Liver (tissue), 9 donors: ENCODE data around the gene C16orf92. TPM values are rescaled to one million over a fixed set of nuclear protein-coding genes. Genes with fewer than 3 reads are reported as not detected.

ENCODE experiments used
- DNase-seq: peaks from one replicate; pipeline ENCODE4 v3.0.0-alpha.2; 2017; ENCODE audit warnings: low spot score
- H3K27ac ChIP-seq, 2 donors: one replicate each; pipeline ENCODE4 v1.7.0; 2013; ENCODE audit warnings: inconsistent platforms in 2 of 2, low read length in 2 of 2, control low read depth in 1 of 2, low read depth in 1 of 2, mild to moderate bottlenecking in 1 of 2
- H3K27me3 ChIP-seq, 4 donors: one replicate each; pipeline versions ENCODE4 v1.6.1 to v1.7.0; 2013; ENCODE audit warnings: low read length in 3 of 4, inconsistent platforms in 1 of 4, mild to moderate bottlenecking in 1 of 4, moderate library complexity in 1 of 4; ENCODE audit not compliant: control insufficient read depth in 4 of 4, insufficient read depth in 4 of 4
- H3K36me3 ChIP-seq, 4 donors: one replicate each; pipeline versions ENCODE4 v1.6.1 to v1.7.0; 2013; ENCODE audit warnings: low read length in 3 of 4, mild to moderate bottlenecking in 3 of 4, low read depth in 1 of 4, moderate library complexity in 1 of 4; ENCODE audit not compliant: control insufficient read depth in 4 of 4, insufficient read depth in 3 of 4
- H3K4me1 ChIP-seq, 4 donors: one replicate each; pipeline versions ENCODE4 v1.6.1 to v1.7.0; 2013; ENCODE audit warnings: low read length in 3 of 4, mild to moderate bottlenecking in 3 of 4, moderate library complexity in 1 of 4; ENCODE audit not compliant: control insufficient read depth in 4 of 4, insufficient read depth in 4 of 4
- H3K4me3 ChIP-seq, 3 donors: one replicate each; pipeline versions ENCODE4 v1.6.1 to v1.7.0; 2013; ENCODE audit warnings: low read length in 3 of 3, control low read depth in 1 of 3, low read depth in 1 of 3, mild to moderate bottlenecking in 1 of 3
- H3K9ac ChIP-seq, 2 donors: one replicate each; pipeline ENCODE4 v1.7.0; 2013; ENCODE audit warnings: low read length in 2 of 2, mild to moderate bottlenecking in 2 of 2, moderate library complexity in 2 of 2, control low read depth in 1 of 2, low read depth in 1 of 2
- H3K9me3 ChIP-seq, 4 donors: one replicate each; pipeline versions ENCODE4 v1.6.1 to v1.7.0; 2013; ENCODE audit warnings: low read length in 3 of 4; ENCODE audit not compliant: control insufficient read depth in 4 of 4
- EGR1 ChIP-seq, 2 donors: IDR thresholded peaks; 2 replicates each; pipeline ENCODE4 v1.6.1; 2016 to 2018; ENCODE audit warnings: antibody characterized with exemption in 2 of 2, low read depth in 2 of 2
- FOXA1 ChIP-seq: IDR thresholded peaks from 2 replicates; pipeline ENCODE4 v1.6.1; 2016; ENCODE audit warnings: antibody characterized with exemption
- HNF4A ChIP-seq, 2 donors: conservative IDR thresholded peaks; 2 replicates each; pipeline ENCODE4 v1.6.1; 2016; ENCODE audit warnings: antibody characterized with exemption in 2 of 2, mild to moderate bottlenecking in 2 of 2
- JUND ChIP-seq, 2 donors: IDR thresholded peaks; 2 replicates each; pipeline ENCODE4 v1.6.1; 2016; ENCODE audit warnings: antibody characterized with exemption in 2 of 2
- MAX ChIP-seq: IDR thresholded peaks from 2 replicates; pipeline ENCODE4 v1.6.1; 2016; ENCODE audit warnings: antibody characterized with exemption
- NR2F2 ChIP-seq: IDR thresholded peaks from 2 replicates; pipeline ENCODE4 v1.6.1; 2016; ENCODE audit warnings: antibody characterized with exemption
- REST ChIP-seq: IDR thresholded peaks from 2 replicates; pipeline ENCODE4 v1.6.1; 2016; ENCODE audit warnings: antibody characterized with exemption, mild to moderate bottlenecking
- RXRA ChIP-seq, 2 donors: IDR thresholded peaks; 2 replicates each; pipeline ENCODE4 v1.6.1; 2017 to 2018; ENCODE audit warnings: antibody characterized with exemption in 2 of 2, mild to moderate bottlenecking in 1 of 2
- TAF1 ChIP-seq: conservative IDR thresholded peaks from 2 replicates; pipeline ENCODE4 v1.6.1; 2016; ENCODE audit warnings: antibody characterized with exemption, mild to moderate bottlenecking
- ZBTB33 ChIP-seq: IDR thresholded peaks from 2 replicates; pipeline ENCODE4 v1.6.1; 2016; ENCODE audit warnings: antibody characterized with exemption
- WGBS: extraction: QIAGEN DNeasy Blood & Tissue Kit; methylation state at CpG from one replicate; pipeline ENCODE4 v1.1.7; 2013; 5-methylcytosine and 5-hydroxymethylcytosine counted together
- polyA plus RNA-seq, 2 donors: library from polyadenylated mRNA; stranded (reverse) in 1 of 2; unstranded in 1 of 2; fragments of 200-250 nt in 1 of 2; fragments of >200 nt in 1 of 2; fragmentation: Nextera tagmentation in 1 of 2; extraction: Ambion mirVana in 1 of 2; gene quantifications; one replicate each; pipeline versions ENCODE4 v1.2.1 to v1.2.3, GENCODE V29; 2013 to 2015
- total RNA-seq, 2 donors: library from RNA; depleted of rRNA; stranded (reverse); fragments of >200 nt; gene quantifications; one replicate each; pipeline ENCODE4 v1.2.3, GENCODE V29; 2014
- donor health status: healthy.
- donor health status: healthy.
- donor health status: healthy.
- donor health status: healthy.
- donor health status: healthy.

C16orf92 gene
- total and polyA plus RNA-seq, 4 donors, result not detected

- WGBS, result 52% methylated on average over 13 of the region's 13 CpGs
- H3K9me3 ChIP-seq, result no peaks in the 10 kb centered on the region
- no peak overlapping the region for H3K9ac ChIP-seq
- peaks cover 0 to 2% (median under 1%) of the 10 kb centered on the region in 4 donors for H3K27me3 ChIP-seq
- DNase-seq, result no peak
- TF ChIP-seq RXRA (IDR thresholded peaks at IDR 0.05) (no peak), TAF1 (no peak), ZBTB33 (no peak), EGR1 (IDR thresholded peaks at IDR 0.05; ENCODE audit: low read depth in 2 of 2) (no peak), MAX (no peak), NR2F2 (no peak), REST (no peak)
- H3K36me3 ChIP-seq, result no peaks in the 10 kb centered on the region
- no peaks in the 10 kb centered on the region for H3K4me1 ChIP-seq
- H3K27ac ChIP-seq, result no peak overlapping the region
- H3K4me3 ChIP-seq, result no peak overlapping the region
These were observed 4.8 kb downstream of the C16orf92 start for GRCh38 chr16:30027588-30028437.

- Histone ChIP-seq H3K4me3 (no peak overlapping the region), H3K36me3 (no peaks in the 10 kb centered on the region), H3K27me3 (peaks cover 0 to 3% (median under 1%) of the 10 kb centered on the region in 4 donors), H3K27ac (no peak overlapping the region), H3K9me3 (no peaks in the 10 kb centered on the region), H3K9ac (no peak overlapping the region), H3K4me1 (no peaks in the 10 kb centered on the region)
- WGBS, result 19% methylated on average over 18 of the region's 18 CpGs
- no peak for DNase-seq
- TF ChIP-seq HNF4A (conservative IDR thresholded peaks at IDR 0.05) (no peak), RXRA (IDR thresholded peaks at IDR 0.05) (no peak), MAX (no peak), NR2F2 (no peak), REST (peak; percentile 95), FOXA1 (no peak), JUND (IDR thresholded peaks at IDR 0.05) (no peak)
These were observed 5.6 kb downstream of the C16orf92 start for GRCh38 chr16:30028438-30029076.
